Activated CD4-positive, alpha-beta memory T cell treated with anti-CD3 and anti-CD28 coated beads, Interleukin-2, amount 10 ng/mL, durations not matched to agents 7 days and 5 days (primary cell): Measurements from ENCODE around the gene OR5A1. TPM values are rescaled to one million over a fixed set of nuclear protein-coding genes. Genes with fewer than 3 reads are reported as not detected.

Experiments
- CTCF ChIA-PET: fragments of 350-600 bp; sonication (Branson Sonifier 250); formaldehyde crosslinking; loops from one replicate; lab custom pipeline; 2021; ENCODE audit warnings: antibody characterized with exemption, inconsistent platforms; lab: Charles Lee
- POLR2A ChIA-PET: fragments of 350-600 bp; sonication (Branson Sonifier 250); formaldehyde crosslinking; loops from one replicate; lab custom pipeline; 2021; ENCODE audit warnings: antibody characterized with exemption; lab: Charles Lee
- DNase-seq: peaks from one replicate; pipeline ENCODE4 v3.0.0-alpha.2; 2020
- H3K27ac Mint-ChIP-seq: one replicate; pipeline ENCODE4 v1.8.0; 2021; ENCODE audit warnings: mild to moderate bottlenecking, mixed read lengths
- H3K27me3 Mint-ChIP-seq: one replicate; pipeline ENCODE4 v1.8.0; 2021; ENCODE audit warnings: mixed read lengths
- H3K36me3 Mint-ChIP-seq: one replicate; pipeline ENCODE4 v1.8.0; 2021; ENCODE audit warnings: low read depth, mixed read lengths
- H3K4me1 Mint-ChIP-seq: one replicate; pipeline ENCODE4 v1.8.0; 2021; ENCODE audit warnings: mixed read lengths
- H3K4me3 Mint-ChIP-seq: one replicate; pipeline ENCODE4 v1.8.0; 2021; ENCODE audit warnings: mild to moderate bottlenecking, mixed read lengths
- H3K9me3 Mint-ChIP-seq: one replicate; pipeline ENCODE4 v1.8.0; 2021; ENCODE audit warnings: mixed read lengths
- total RNA-seq, 2 experiments: library from RNA; stranded (reverse); gene quantifications; one replicate each; pipeline ENCODE4 v1.2.3, GENCODE V29; 2021

Gene OR5A1
- not detected for total RNA-seq

DNA sequence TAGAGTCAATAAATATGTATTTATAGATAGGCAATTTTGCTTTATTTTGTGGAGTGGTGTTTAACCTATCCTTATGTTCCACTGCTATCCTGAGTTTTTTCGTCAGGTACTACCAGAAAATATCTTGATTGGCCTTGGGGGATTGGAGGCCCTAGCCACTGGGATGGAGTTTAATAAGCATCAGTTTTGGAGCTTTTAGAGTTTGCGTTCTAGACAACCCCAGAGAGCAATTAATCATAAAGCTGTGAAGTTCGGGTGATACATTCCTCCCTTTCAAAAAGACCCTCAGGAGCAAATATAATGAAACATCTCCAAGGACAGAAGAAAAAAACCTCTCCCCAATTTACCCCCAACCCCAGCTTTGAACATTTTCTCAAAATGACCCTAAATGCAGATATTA is at the start of gene OR5A1:
Gene OR5A1 (plus strand): TSS at position 301 of the 400 bp plus-strand sequence. CDS start 6,700 bp downstream, outside the sequence.
- DNase-seq = no peak
- Mint-ChIP-seq H3K4me1 (no peaks in the 10 kb centered on the region), H3K36me3 (no peaks in the 10 kb centered on the region), H3K27ac (no peak within 1 kb of the TSS), H3K27me3 (peaks cover 15% of the 10 kb centered on the region), H3K4me3 (no peak within 1 kb of the TSS), H3K9me3 (no peaks in the 10 kb centered on the region)
- ChIA-PET CTCF (interaction anchor here (0.6 to 1.1 kb wide), 2 partner anchors 250 to 266 kb away, joined by 3 read pairs; no protein-coding TSS in a partner anchor), POLR2A (no interaction called here)

- peaks cover 3% of the 10 kb centered on the region for H3K27me3 Mint-ChIP-seq
- ChIA-PET POLR2A (no interaction called here), CTCF (no interaction called here)
- DNase-seq = no peak
- no peak overlapping the region for H3K4me3 Mint-ChIP-seq
- no peaks in the 10 kb centered on the region for H3K4me1 Mint-ChIP-seq
- H3K9me3 Mint-ChIP-seq = no peaks in the 10 kb centered on the region
- H3K27ac Mint-ChIP-seq = no peak overlapping the region
- H3K36me3 Mint-ChIP-seq = no peaks in the 10 kb centered on the region
These were observed 42.1 kb upstream of the OR5A1 start for GRCh38 chr11:59394186-59394585.

DNA sequence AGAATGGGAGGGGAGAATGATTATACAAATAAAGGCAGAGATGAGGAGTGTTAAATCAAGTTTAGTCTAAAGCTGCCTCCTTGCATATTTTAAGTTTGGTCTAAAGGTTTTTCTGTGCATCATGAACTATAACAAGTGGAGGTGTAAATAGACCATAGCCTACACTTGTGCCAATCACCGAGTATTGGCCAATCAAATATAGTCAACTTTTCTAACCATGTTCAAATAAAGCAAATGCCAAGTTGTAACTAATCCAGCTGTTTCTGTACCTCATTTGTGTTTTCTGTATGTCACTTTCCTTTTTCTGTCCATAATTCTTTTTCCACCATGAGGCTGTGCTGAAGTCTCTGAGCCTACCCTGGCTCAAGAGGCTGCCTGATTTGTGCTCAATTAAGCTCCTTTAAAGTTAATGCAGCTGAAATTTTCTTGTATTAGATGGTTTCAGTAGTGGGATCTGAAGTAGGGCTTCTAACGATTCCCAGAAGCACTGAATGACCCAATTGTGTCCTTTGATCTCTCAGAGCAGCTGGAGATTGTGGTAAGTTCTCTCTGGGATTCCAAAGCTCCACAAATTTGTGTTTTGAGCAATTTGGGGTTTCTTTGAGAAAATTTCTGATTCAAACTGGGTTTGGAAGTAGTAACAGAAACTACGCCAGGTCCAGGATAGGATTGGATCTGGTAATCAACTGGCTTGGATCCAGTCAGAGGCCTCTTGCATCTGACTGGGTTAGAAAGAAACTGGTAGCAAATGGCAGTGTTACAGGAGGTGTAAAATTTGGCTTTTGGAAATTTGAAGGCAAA is 35.6 kb upstream of the OR5A1 start:
- DNase-seq = no peak
- ChIA-PET CTCF (interaction anchor here (0.7 kb wide), 1 partner anchor 53 kb away, joined by 4 read pairs; no protein-coding TSS in a partner anchor), POLR2A (no interaction called here)
- Mint-ChIP-seq H3K4me3 (no peak overlapping the region), H3K27me3 (no peaks in the 10 kb centered on the region), H3K9me3 (peaks cover 7% of the 10 kb centered on the region), H3K4me1 (no peaks in the 10 kb centered on the region), H3K27ac (no peak overlapping the region), H3K36me3 (no peaks in the 10 kb centered on the region)

GRCh38 chr11:59401262-59401552 is 35.1 kb upstream of the OR5A1 start:
- Mint-ChIP-seq H3K36me3 (no peaks in the 10 kb centered on the region), H3K4me1 (no peaks in the 10 kb centered on the region), H3K4me3 (no peak overlapping the region), H3K27ac (no peak overlapping the region), H3K27me3 (no peaks in the 10 kb centered on the region), H3K9me3 (peaks cover 7% of the 10 kb centered on the region)
- DNase-seq = no peak
- CTCF ChIA-PET = interaction anchor here (0.7 kb wide), 1 partner anchor 53 kb away, joined by 4 read pairs; no protein-coding TSS in a partner anchor
- POLR2A ChIA-PET = no interaction called here

DNA sequence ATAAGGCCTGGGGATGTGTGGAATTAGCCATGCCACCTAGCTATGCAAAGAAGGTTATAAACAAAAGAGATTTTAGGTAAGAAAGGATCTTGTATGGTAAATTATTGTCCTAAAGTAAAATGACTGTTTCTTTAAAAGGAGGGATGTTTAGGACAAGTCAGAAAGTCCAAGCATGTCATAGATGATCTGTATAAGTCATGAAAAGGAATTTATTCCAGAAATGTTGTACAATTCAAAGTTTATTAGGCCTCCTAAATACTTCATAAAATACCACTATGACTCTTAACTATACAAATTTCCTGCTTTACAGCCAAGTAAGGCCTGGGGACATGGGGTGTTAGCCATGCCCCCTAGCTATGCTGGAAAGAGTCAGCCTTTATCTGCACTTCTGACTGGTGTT is 32.7 kb upstream of the OR5A1 start:
- Mint-ChIP-seq H3K36me3 (no peaks in the 10 kb centered on the region), H3K4me1 (no peaks in the 10 kb centered on the region), H3K9me3 (peaks cover 10% of the 10 kb centered on the region), H3K4me3 (no peak overlapping the region), H3K27ac (no peak overlapping the region), H3K27me3 (no peaks in the 10 kb centered on the region)
- POLR2A ChIA-PET = no interaction called here
- no peak for DNase-seq
- CTCF ChIA-PET = no interaction called here

GRCh38 chr11:59413646-59414045 is 22.6 kb upstream of the OR5A1 start:
- no peaks in the 10 kb centered on the region for H3K36me3 Mint-ChIP-seq
- peaks cover 2% of the 10 kb centered on the region for H3K4me1 Mint-ChIP-seq
- no peak overlapping the region for H3K27ac Mint-ChIP-seq
- ChIA-PET POLR2A (no interaction called here), CTCF (no interaction called here)
- H3K27me3 Mint-ChIP-seq = peaks cover 16% of the 10 kb centered on the region
- DNase-seq = no peak
- peaks cover 5% of the 10 kb centered on the region for H3K9me3 Mint-ChIP-seq
- no peak overlapping the region for H3K4me3 Mint-ChIP-seq

- ChIA-PET POLR2A (no interaction called here), CTCF (no interaction called here)
These were observed 21.2 kb upstream of the OR5A1 start for GRCh38 chr11:59415111-59415510.

GRCh38 chr11:59416613-59417012 is 19.7 kb upstream of the OR5A1 start:
- Mint-ChIP-seq H3K27me3 (peaks cover 16% of the 10 kb centered on the region), H3K9me3 (no peaks in the 10 kb centered on the region), H3K36me3 (no peaks in the 10 kb centered on the region), H3K4me3 (no peak overlapping the region), H3K27ac (no peak overlapping the region), H3K4me1 (peaks cover 2% of the 10 kb centered on the region)
- CTCF ChIA-PET = no interaction called here
- POLR2A ChIA-PET = no interaction called here
- no peak for DNase-seq

More at GRCh38 chr11:59415111-59415510, 21.2 kb upstream of the OR5A1 start:
- DNase-seq = no peak
- H3K27ac Mint-ChIP-seq = no peak overlapping the region
- H3K9me3 Mint-ChIP-seq = peaks cover 3% of the 10 kb centered on the region
- H3K4me1 Mint-ChIP-seq = peaks cover 2% of the 10 kb centered on the region
- H3K27me3 Mint-ChIP-seq = peaks cover 16% of the 10 kb centered on the region
- no peaks in the 10 kb centered on the region for H3K36me3 Mint-ChIP-seq
- H3K4me3 Mint-ChIP-seq = no peak overlapping the region

- Mint-ChIP-seq H3K4me3 (no peak overlapping the region), H3K4me1 (peaks cover 2% of the 10 kb centered on the region), H3K27ac (no peak overlapping the region), H3K9me3 (no peaks in the 10 kb centered on the region), H3K27me3 (peaks cover 16% of the 10 kb centered on the region), H3K36me3 (no peaks in the 10 kb centered on the region)
- no peak for DNase-seq
- ChIA-PET CTCF (interaction anchor here (2.8 kb wide), 1 partner anchor 13 kb away, joined by 8 read pairs; no protein-coding TSS in a partner anchor), POLR2A (no interaction called here)
These were observed 19.2 kb upstream of the OR5A1 start for GRCh38 chr11:59417023-59417422.

DNA sequence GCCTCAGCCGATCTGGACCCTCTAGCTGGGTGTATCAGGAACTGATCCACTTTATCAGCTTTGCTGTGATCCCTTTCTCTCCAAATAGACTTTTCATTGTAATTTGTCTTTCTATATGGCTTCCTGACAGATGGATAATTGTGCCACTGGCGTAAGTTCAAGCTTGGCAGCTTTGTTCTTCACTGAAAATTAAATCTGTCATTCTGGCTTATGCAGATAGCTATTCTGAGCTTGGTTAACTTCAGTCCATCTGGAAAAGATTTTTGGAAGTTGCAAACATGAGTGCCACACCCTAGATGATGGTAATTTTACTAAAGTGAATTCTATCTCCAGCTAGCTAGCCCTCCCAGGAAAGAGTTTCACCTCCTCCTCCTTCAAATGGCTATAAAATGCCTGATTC is 18.1 kb upstream of the OR5A1 start:
- H3K4me1 Mint-ChIP-seq = peaks cover 10% of the 10 kb centered on the region
- no peaks in the 10 kb centered on the region for H3K36me3 Mint-ChIP-seq
- DNase-seq = no peak
- CTCF ChIA-PET = interaction anchor here (0.6 to 2.8 kb wide), 2 partner anchors 11 to 232 kb away, joined by 3 to 8 read pairs; no protein-coding TSS in a partner anchor
- H3K9me3 Mint-ChIP-seq = no peaks in the 10 kb centered on the region
- no peak overlapping the region for H3K4me3 Mint-ChIP-seq
- H3K27ac Mint-ChIP-seq = no peak overlapping the region
- H3K27me3 Mint-ChIP-seq = peaks cover 16% of the 10 kb centered on the region
- POLR2A ChIA-PET = no interaction called here

- Mint-ChIP-seq H3K27ac (no peak overlapping the region), H3K9me3 (no peaks in the 10 kb centered on the region), H3K4me1 (peaks cover 9% of the 10 kb centered on the region), H3K27me3 (peaks cover 3% of the 10 kb centered on the region), H3K36me3 (no peaks in the 10 kb centered on the region), H3K4me3 (no peak overlapping the region)
- CTCF ChIA-PET = no interaction called here
- POLR2A ChIA-PET = no interaction called here
- no peak for DNase-seq
These were observed 12.4 kb upstream of the OR5A1 start for GRCh38 chr11:59423835-59424234.

DNA sequence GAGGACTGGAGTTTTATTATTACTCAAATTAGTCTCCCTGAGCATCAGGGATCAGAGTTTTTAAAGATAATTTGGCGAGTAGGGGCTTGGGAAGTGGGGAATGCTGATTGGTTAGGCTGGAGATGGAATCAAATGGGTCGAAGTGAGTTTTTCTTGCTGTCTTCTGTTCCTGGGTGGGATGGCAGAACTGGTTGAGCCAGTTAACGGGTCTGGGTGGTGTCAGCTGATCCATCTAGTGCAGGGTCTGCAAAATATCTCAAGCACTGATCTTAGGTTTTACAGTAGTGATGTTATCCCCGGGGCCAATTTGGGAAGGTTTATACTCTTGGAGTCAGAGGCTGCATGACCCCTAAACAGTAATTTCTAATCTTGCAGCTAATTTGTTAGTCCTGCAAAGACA is 11.1 kb upstream of the OR5A1 start:
- H3K4me3 Mint-ChIP-seq = no peak overlapping the region
- H3K27me3 Mint-ChIP-seq = peaks cover 8% of the 10 kb centered on the region
- no peak for DNase-seq
- no peak overlapping the region for H3K27ac Mint-ChIP-seq
- CTCF ChIA-PET = no interaction called here
- no peaks in the 10 kb centered on the region for H3K9me3 Mint-ChIP-seq
- POLR2A ChIA-PET = no interaction called here
- no peaks in the 10 kb centered on the region for H3K36me3 Mint-ChIP-seq
- H3K4me1 Mint-ChIP-seq = peaks cover 9% of the 10 kb centered on the region

DNA sequence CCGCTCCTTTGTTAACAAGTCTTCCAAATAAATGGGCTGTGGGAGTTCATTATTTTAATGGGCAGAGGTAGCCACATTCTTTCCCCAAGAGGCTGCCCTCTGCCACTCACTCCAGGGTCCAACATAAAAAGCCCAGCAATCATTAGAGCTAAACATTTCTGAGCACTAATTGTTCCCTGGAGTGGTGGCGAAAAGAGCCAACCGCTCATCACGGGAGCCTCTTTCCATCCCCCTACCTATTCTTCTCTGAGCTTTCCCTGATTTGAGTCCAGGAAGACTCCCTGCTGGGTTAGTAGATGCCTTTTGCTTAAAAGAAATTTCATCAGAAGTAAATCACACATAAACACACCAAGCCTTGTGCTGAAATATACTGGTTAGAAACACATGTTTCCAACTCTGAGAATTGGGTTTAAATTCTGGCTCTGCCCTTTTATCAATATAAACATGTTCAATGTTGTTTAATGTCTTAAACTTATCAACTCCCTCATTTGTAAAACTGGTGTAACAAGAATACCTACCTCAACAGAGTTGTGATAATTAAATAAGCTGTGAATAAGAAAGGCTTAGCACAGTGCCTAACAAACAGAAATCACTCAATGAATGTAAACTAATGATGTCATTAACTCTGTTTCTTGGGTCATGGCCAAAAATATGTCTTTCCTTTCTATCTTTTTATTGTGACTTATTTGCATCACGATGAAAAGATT is 9.8 kb upstream of the OR5A1 start, which contains the start of gene OR5A2:
Gene OR5A2 (minus strand): TSS at position 53 of the 707 bp plus-strand sequence. CDS start 3,460 bp downstream, outside the sequence.
- peaks cover 9% of the 10 kb centered on the region for H3K4me1 Mint-ChIP-seq
- H3K36me3 Mint-ChIP-seq = no peaks in the 10 kb centered on the region
- POLR2A ChIA-PET = no interaction called here
- no peak within 1 kb of the TSS for H3K27ac Mint-ChIP-seq
- no peaks in the 10 kb centered on the region for H3K9me3 Mint-ChIP-seq
- no peak within 1 kb of the TSS for H3K4me3 Mint-ChIP-seq
- no peak for DNase-seq
- H3K27me3 Mint-ChIP-seq = peaks cover 8% of the 10 kb centered on the region
- CTCF ChIA-PET = no interaction called here
